IMR-90 (cell line): Measurements from ENCODE around the gene ETV6.

Experiments used
- BHLHE40 ChIP-seq: fragments of 150-350 bp; IDR thresholded peaks from 2 replicates; pipeline ENCODE4 v1.6.1; 2016; ENCODE audit warnings: mild to moderate bottlenecking, low read depth, low read length
- CEBPB ChIP-seq: IDR thresholded peaks from 2 replicates; pipeline ENCODE4 v1.6.1; 2012; ENCODE audit warnings: low read depth, low read length, improper control_type of control experiment
- CHD1 ChIP-seq: IDR thresholded peaks from 2 replicates; pipeline ENCODE4 v1.6.1; 2012; ENCODE audit warnings: low read depth, low read length, improper control_type of control experiment
- FOS ChIP-seq: fragments of 150-350 bp; IDR thresholded peaks from 2 replicates; pipeline ENCODE4 v1.6.1; 2016; ENCODE audit warnings: low read depth, low read length
- MXI1 ChIP-seq: IDR thresholded peaks from 2 replicates; pipeline ENCODE4 v1.6.1; 2012; ENCODE audit warnings: low read depth, mild to moderate bottlenecking, low read length, moderate library complexity, borderline replicate concordance
- NFE2L2 ChIP-seq: fragments of 150-350 bp; IDR thresholded peaks from 2 replicates; pipeline ENCODE4 v1.6.1; 2016; ENCODE audit warnings: low read depth, mild to moderate bottlenecking, low read length
- POLR2A ChIP-seq: IDR thresholded peaks from 2 replicates; pipeline ENCODE4 v1.6.1; 2012; ENCODE audit warnings: mild to moderate bottlenecking, low read depth, low read length
- RAD21 ChIP-seq: IDR thresholded peaks from 2 replicates; pipeline ENCODE4 v1.6.1; 2012; ENCODE audit warnings: low read length, improper control_type of control experiment
- RCOR1 ChIP-seq: IDR thresholded peaks from 2 replicates; pipeline ENCODE4 v1.6.1; 2012; ENCODE audit warnings: mild to moderate bottlenecking, low read length, improper control_type of control experiment; ENCODE audit not compliant: insufficient replicate concordance
- RFX5 ChIP-seq: IDR thresholded peaks from 2 replicates; pipeline ENCODE4 v1.8.0; 2012; ENCODE audit warnings: low read depth, mild to moderate bottlenecking, low read length, moderate library complexity
- SMC3 ChIP-seq: fragments of 150-350 bp; IDR thresholded peaks from 2 replicates; pipeline ENCODE4 v1.6.1; 2016; ENCODE audit warnings: low read depth, mild to moderate bottlenecking, antibody characterized with exemption, low read length, moderate library complexity
- TF ChIP-seq, protein P1 (sequence below): conservative IDR thresholded peaks from 2 replicates; pipeline ENCODE4 v1.5.1; 2012; ENCODE audit warnings: mild to moderate bottlenecking, low read depth, low read length, improper control_type of control experiment
- TF ChIP-seq, protein P2 (sequence below): fragments of 150-350 bp; IDR thresholded peaks from 2 replicates; pipeline ENCODE4 v1.6.1; 2017; ENCODE audit warnings: mild to moderate bottlenecking, antibody characterized with exemption, low read length, low read depth
- TF ChIP-seq, protein P3 (sequence below): fragments of 150-350 bp; IDR thresholded peaks from 2 replicates; pipeline ENCODE4 v1.6.1; 2016; ENCODE audit warnings: low read depth, mild to moderate bottlenecking, low read length, moderate library complexity, borderline replicate concordance

DNA sequence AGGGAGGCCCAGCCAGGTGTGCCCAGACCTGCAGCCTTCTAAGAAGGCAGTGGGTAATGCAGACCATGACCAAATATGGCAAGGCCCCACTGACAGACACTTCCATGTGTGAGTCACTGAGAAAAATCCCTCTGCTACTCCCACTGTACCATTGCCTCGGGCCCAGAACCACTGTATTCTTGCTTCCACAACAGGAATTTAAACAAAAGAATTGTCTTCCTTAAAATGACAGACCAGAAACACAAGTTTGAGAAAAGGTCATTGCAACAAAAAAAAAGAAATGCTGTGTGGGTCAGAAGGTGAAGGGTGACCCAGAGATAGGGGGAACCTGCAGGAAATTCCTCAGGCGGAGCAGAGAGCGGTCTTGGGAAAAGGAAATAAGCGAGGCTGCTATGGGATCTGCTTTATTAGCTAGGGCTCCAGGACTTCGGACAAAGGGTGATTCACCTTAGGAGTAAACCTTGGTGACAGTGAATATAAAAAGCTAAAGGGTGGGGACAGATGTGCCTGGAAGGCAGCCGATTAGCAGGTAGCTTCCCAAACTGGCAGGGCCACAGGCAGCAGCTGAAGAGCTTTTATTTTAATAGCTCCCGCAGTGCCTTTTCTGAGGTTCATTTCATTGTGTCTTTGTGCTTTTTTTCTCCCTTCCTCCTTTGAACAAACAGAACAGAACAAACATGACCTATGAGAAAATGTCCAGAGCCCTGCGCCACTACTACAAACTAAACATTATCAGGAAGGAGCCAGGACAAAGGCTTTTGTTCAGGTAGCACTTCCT is 236.0 kb downstream of the ETV6 start:
- TF ChIP-seq BHLHE40 (no peak), SMC3 (no peak), CEBPB (no peak), RAD21 (no peak), RFX5 (no peak), MXI1 (no peak), POLR2A (no peak), RCOR1 (no peak), NFE2L2 (no peak), CHD1 (no peak), FOS (peak; percentile 35; the same call in 1 of the 2 replicates)
- TF ChIP-seq, protein P1, sequence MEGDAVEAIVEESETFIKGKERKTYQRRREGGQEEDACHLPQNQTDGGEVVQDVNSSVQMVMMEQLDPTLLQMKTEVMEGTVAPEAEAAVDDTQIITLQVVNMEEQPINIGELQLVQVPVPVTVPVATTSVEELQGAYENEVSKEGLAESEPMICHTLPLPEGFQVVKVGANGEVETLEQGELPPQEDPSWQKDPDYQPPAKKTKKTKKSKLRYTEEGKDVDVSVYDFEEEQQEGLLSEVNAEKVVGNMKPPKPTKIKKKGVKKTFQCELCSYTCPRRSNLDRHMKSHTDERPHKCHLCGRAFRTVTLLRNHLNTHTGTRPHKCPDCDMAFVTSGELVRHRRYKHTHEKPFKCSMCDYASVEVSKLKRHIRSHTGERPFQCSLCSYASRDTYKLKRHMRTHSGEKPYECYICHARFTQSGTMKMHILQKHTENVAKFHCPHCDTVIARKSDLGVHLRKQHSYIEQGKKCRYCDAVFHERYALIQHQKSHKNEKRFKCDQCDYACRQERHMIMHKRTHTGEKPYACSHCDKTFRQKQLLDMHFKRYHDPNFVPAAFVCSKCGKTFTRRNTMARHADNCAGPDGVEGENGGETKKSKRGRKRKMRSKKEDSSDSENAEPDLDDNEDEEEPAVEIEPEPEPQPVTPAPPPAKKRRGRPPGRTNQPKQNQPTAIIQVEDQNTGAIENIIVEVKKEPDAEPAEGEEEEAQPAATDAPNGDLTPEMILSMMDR: no peak
- TF ChIP-seq, protein P2, sequence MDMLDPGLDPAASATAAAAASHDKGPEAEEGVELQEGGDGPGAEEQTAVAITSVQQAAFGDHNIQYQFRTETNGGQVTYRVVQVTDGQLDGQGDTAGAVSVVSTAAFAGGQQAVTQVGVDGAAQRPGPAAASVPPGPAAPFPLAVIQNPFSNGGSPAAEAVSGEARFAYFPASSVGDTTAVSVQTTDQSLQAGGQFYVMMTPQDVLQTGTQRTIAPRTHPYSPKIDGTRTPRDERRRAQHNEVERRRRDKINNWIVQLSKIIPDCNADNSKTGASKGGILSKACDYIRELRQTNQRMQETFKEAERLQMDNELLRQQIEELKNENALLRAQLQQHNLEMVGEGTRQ: no peak
- TF ChIP-seq, protein P3, sequence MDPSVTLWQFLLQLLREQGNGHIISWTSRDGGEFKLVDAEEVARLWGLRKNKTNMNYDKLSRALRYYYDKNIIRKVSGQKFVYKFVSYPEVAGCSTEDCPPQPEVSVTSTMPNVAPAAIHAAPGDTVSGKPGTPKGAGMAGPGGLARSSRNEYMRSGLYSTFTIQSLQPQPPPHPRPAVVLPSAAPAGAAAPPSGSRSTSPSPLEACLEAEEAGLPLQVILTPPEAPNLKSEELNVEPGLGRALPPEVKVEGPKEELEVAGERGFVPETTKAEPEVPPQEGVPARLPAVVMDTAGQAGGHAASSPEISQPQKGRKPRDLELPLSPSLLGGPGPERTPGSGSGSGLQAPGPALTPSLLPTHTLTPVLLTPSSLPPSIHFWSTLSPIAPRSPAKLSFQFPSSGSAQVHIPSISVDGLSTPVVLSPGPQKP: peak; percentile 38; the same call in 1 of the 2 replicates
